ENCODE data around the gene COL23A1.
A peak's percentile ranks its signal among the peaks of the same experiment; 100 is the strongest.

COL23A1 gene

DNA sequence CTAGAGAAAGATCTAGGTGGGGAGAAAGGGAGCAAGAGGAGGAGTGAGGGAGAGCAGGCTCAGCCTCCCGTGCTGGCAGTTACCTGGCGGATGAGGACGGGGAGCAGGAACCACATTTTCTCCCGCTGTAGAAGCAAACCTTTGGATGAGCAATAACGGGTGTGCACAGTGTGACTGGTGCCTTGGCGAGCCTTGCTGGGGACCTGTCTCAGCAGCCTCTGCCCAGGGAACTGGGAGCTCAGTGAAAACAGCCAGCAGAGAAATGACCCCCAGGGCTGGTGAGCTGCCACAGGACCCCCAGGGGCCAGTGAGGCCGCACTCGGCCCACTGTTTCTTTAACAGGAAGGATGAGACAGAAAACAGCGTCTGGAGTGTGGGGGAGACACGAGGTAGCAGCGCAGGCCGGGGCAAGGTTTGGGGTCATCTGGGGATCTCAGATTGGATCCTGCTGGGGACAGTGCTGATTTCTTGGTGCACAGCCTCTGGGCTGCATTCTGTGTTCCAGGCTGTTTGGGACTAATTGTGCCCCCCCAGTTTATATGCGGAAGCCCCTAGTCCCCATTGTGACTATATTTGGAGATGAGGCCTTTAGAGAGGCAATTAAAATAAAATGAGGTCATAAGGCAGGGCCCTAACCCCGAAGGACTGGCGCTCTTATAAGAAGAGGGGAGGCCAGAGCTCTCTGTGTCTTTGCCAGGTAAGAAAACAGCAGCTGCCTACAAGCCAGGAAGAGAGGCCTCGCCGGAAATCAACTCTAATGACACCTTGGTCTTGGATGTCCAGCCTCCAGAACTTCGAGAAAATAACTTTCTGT lies 238.8 kb downstream of the COL23A1 start:
- no peak for DNase-seq

DNA sequence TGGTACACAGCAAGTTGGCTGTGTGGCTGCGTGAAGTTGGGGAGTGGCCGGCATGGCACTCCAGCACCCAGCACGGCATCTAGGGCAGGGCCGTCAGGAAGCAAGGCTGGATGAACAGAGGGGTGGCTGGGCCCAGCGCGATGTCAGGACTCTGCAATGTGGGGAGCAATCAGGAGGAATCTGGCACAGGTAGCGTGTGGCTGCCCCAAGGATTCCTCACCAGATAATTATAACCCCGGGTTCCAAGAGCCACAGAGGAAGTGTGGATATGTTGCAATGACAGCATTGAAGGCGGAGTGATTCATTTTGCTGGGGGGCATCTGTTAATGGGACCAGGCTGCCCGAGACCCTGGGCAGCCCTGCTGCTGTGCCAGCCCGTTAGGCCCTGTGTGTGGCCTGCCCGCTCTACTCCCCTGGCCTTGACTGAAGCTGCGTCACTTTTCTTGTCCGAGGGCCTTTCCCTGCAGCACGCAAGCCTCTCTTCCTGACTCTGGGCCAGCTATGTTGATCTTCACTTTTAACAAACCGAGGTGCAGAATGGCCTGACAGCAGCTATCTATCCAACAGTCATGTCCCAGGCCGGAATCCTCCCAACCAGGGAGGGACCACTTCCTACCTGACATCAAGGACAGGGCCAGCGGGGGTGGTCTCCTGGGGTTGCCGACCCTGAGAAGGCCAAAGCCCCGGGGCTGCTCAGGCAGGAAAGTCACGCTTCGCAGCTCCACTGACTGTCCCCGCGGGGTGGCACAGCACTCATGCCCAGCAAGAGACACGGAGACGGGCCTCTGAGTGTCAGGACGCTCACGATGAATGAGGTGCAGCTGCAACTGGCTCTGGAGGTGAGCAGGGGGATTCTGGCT lies 239.6 kb downstream of the COL23A1 start:
- no peak for DNase-seq

- no peak for DNase-seq
Observed at GRCh38 chr5:178349625-178350353, 240.4 kb downstream of the COL23A1 start.

DNA sequence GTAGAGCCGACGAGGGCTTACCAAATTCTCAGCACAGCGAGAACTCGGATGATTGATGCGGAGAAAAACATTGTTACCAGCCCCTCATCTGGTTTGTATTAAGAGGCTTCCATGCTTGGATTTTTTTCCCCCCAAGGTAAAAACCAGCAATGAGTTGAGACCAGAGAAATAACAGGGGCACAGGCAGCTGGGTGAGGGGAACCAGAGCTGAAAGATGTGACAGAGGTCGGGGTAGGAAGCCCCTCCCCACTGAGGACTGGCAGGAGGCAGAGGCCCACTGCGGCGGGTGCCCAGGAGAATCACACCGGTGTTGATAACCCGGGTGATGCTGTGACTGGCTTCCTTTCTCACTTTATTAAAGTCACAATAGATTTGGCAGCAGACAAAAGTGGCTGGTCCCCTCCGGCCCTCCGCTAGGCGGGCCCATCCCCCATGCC lies 241.1 kb downstream of the COL23A1 start:
- peak; percentile 52 for DNase-seq

GRCh38 chr5:178348356-178349074 lies 241.7 kb downstream of the COL23A1 start:
- DNase-seq, result no peak

DNA sequence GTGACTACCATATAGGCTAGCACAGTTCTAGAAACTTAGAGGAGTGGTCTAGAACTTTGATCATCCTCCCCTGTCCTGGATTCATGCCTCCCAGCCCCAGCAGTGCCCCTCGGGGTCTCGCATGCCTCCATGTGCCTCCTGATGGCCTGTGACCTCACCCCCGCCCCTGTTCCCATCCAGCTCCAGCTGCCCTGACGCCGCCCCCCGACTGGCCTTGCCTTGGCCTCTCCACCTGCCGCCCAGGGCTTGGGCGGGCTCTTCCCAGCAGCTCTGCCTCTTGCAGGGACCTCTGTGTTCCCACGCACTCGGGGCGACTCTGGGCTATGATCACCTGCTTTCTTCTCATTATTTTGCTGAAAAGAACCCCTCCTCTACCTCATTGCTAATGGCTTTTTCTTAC lies 242.2 kb downstream of the COL23A1 start:
- no peak for DNase-seq

DNA sequence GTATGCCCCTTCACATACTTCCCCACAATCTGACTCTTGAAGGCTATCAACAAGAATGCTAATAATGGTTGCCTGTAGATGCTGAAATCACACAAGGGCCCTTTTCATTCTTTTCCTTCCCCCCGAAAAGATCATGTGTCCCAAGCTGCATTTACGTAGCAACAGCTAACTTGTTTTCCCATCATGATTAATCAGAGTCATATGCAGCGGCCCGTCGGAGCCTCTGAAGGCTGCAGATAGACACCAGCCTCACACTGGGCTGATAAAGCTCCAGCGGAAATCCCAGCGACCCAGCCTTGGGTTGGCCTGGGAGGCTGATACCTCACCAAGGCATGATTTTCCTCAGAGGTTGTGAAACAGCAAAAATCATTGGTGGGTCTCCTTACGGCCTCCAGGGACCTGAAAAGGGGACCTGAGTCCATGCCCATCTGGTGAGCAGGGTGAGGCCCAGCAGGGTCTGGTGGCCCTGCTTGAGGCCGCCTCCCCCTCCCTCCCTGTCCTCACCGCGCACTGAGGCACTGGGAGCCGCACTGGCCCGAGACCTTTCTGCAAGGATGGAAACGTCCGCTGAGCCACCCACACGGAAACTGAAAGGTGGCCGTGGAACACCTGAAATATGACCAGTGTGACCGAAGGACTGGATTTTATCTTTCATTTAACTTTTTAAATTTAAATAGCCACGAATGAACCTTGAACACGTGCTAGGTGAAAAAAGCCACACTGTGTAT lies 243.4 kb downstream of the COL23A1 start:
- no peak for DNase-seq

GRCh38 chr5:178343306-178343705 lies 246.9 kb downstream of the COL23A1 start:
- no peak for DNase-seq

DNA sequence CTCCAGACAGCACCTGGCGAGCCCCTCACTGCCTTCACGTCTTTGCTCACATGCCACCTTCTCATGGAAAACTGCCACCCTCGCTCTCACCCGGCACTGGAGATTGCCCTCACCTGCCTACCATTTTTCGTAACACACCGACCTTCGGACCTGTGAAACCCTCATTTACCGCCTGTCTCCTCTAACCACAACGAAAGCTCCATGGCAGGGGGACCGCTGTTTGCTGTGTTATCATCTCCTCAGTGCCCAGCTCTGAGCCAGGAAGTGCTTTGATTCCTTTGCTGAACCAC lies 248.4 kb downstream of the COL23A1 start:
- DNase-seq, result no peak

GRCh38 chr5:178341091-178341850 lies 248.9 kb downstream of the COL23A1 start:
- no peak for DNase-seq

GRCh38 chr5:178340637-178341036 lies 249.6 kb downstream of the COL23A1 start:
- no peak for DNase-seq

DNA sequence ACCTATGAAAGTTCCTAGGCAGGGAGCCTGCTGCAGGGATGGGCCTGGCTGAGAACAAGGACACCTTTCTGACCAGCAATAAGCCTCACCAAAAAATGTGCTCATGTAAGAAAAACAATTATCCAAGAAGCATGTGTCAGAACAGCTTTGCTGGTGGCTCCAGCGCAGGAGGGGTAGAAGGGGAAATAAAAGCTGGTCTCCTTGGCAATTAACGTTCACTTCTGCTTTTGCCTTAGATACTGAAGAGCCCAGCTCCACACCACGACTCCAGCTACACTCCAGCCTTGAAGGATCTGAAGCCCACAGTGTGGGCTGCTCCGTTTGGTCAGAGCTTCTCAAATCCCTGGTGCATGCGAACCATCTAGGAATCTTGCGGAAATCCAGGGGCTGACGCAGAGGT lies 250.0 kb downstream of the COL23A1 start:
- no peak for DNase-seq

GRCh38 chr5:178339272-178339671 lies 250.9 kb downstream of the COL23A1 start:
- no peak for DNase-seq

- DNase-seq, result no peak
Observed at GRCh38 chr5:178338750-178339144, 251.4 kb downstream of the COL23A1 start.

DNA sequence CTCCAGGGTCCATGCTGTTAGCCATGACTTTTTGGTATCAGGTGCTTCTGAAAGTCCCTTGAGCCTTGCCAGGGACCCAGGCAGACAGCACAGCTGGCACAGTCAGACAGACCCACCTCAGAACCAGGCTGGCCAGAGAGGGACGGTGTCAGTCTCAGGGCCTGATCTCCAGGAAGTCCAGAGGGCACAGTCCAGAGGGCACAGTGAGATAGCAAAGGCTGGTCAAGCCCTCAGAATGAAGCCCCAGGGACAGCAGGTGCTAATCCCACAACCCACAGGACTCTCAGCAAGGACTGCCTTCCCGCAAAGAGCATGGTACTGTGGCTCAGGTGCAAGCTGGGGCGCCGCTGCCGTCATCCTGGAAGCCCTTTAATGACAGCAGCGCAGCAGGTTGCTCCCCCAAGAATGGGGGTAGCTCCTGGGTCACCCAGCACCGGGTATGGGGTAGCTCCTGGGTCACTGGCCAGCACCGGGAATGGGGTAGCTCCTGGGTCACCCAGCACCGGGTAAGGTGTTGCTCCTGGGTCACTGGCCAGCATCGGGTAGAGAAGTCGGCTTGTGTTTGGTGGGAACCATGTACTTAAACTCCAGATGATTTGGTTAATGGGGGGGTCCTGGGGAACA lies 252.0 kb downstream of the COL23A1 start:
- no peak for DNase-seq

GRCh38 chr5:178337334-178337741 lies 252.9 kb downstream of the COL23A1 start:
- no peak for DNase-seq

DNA sequence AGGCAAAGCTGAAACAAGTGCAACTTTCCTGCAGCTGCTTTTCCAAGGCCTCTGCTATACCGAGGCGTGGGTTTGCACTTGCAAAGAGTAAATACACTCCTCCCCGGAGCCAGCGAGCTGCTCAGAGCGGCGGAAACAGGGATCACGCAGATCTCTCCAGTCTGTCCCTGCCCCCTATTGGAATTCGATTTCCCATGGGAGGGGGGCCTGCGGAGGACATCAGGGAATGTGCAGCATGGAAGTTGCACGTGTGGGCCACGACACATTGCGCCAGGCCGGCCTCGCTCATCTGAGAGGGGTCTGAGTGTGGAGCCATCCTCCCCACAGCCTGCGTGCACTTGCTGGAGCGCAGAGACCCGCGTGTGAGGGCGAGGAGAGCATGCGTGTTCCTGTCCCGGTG lies 253.3 kb downstream of the COL23A1 start:
- no peak for DNase-seq

GRCh38 chr5:178335302-178336030 lies 254.7 kb downstream of the COL23A1 start:
- no peak for DNase-seq

GRCh38 chr5:178334861-178335260 lies 255.3 kb downstream of the COL23A1 start:
- DNase-seq, result no peak

Data from fibroblast of skin of abdomen (primary cell).